OCI-LY7 (cell line): ENCODE measurements around the gene ERC1. TPM values are rescaled to one million over a fixed set of nuclear protein-coding genes. Genes with fewer than 3 reads are reported as not detected.

ENCODE experiments used
- BruUV-seq: library from RNA; stranded (reverse); fragments of 400-500 nt; replicated peaks from 2 replicates; lab custom pipeline; 2021; lab: Mats Ljungman, UMichigan
- CTCF ChIA-PET: fragments of 300-600 bp; sonication (Branson Sonifier 250); formaldehyde crosslinking; loops from one replicate; lab custom pipeline; 2022; ENCODE audit warnings: antibody characterized with exemption; ENCODE audit not compliant: unreplicated experiment; lab: Charles Lee
- POLR2A ChIA-PET: fragments of 300-600 bp; sonication (Branson Sonifier 250); formaldehyde crosslinking; loops from one replicate; lab custom pipeline; 2022; ENCODE audit warnings: antibody characterized with exemption; lab: Charles Lee
- DNase-seq: peaks from one replicate; pipeline ENCODE4 v3.0.0-alpha.2; 2015; ENCODE audit warnings: low spot score
- H2AFZ ChIP-seq: fragments of 200-600 bp; sonication (generic), shearing (Covaris generic); 2 replicates; pipeline ENCODE4 v1.6.1; 2014; ENCODE audit warnings: mild to moderate bottlenecking, antibody characterized with exemption, low read length, moderate library complexity
- H3K27ac ChIP-seq: fragments of 200-600 bp; sonication (generic); 2 replicates; pipeline ENCODE4 v1.5.1; 2014; ENCODE audit warnings: mixed run types, low read depth, mild to moderate bottlenecking, moderate library complexity, low read length, inconsistent platforms; ENCODE audit not compliant: poor library complexity, severe bottlenecking
- H3K36me3 ChIP-seq: fragments of 200-600 bp; sonication (generic); 2 replicates; pipeline ENCODE4 v1.6.1; 2014; ENCODE audit warnings: mild to moderate bottlenecking, antibody characterized with exemption, low read length, moderate library complexity, mixed read lengths; ENCODE audit not compliant: insufficient read depth
- H3K4me1 ChIP-seq: fragments of 200-600 bp; sonication (generic); 2 replicates; pipeline ENCODE4 v1.5.1; 2014; ENCODE audit warnings: mild to moderate bottlenecking, low read length; ENCODE audit not compliant: insufficient read depth, poor library complexity, severe bottlenecking
- H3K4me2 ChIP-seq: fragments of 200-600 bp; sonication (generic); 2 replicates; pipeline ENCODE4 v1.6.1; 2014; ENCODE audit warnings: mild to moderate bottlenecking, low read length
- H3K4me3 ChIP-seq: fragments of 200-600 bp; sonication (generic); 2 replicates; pipeline ENCODE4 v1.5.1; 2014; ENCODE audit warnings: mild to moderate bottlenecking, low read depth, low read length; ENCODE audit not compliant: poor library complexity, severe bottlenecking
- H3K79me2 ChIP-seq: fragments of 200-600 bp; sonication (generic); 2 replicates; pipeline ENCODE4 v1.6.1; 2016; ENCODE audit warnings: low read depth, mild to moderate bottlenecking, low read length, moderate library complexity, mixed read lengths; ENCODE audit not compliant: insufficient read depth
- H3K9me2 ChIP-seq: fragments of 200-600 bp; sonication (generic); 2 replicates; pipeline ENCODE4 v1.6.1; 2016; ENCODE audit warnings: mild to moderate bottlenecking, low read length, mixed read lengths; ENCODE audit not compliant: insufficient read depth
- H3K9me3 ChIP-seq: fragments of 200-600 bp; sonication (generic); 2 replicates; pipeline ENCODE4 v1.6.1; 2014; ENCODE audit warnings: mild to moderate bottlenecking, mixed run types, low read length, mixed read lengths
- H4K20me1 ChIP-seq: fragments of 200-600 bp; sonication (generic); 2 replicates; pipeline ENCODE4 v1.6.1; 2014; ENCODE audit warnings: mild to moderate bottlenecking, antibody characterized with exemption, low read length, moderate library complexity, mixed read lengths; ENCODE audit not compliant: insufficient read depth
- CTCF ChIP-seq: fragments of 200-600 bp; sonication (generic); conservative IDR thresholded peaks from 2 replicates; pipeline ENCODE4 v1.5.1; 2014; ENCODE audit warnings: mild to moderate bottlenecking, antibody characterized with exemption, low read length, moderate library complexity, mixed read lengths
- EZH2phosphoT487 ChIP-seq: fragments of 200-600 bp; sonication (generic); IDR thresholded peaks from 2 replicates; pipeline ENCODE4 v1.6.1; 2018; ENCODE audit warnings: low read depth, borderline replicate concordance, mild to moderate bottlenecking, mixed run types, antibody characterized with exemption, low read length, moderate library complexity, mixed read lengths
- intact Hi-C: fragments of 100-400 bp; cut with micrococcal nuclease; formaldehyde crosslinking; loops from one replicate; pipeline ENCODE4 v1.10.0; 2022; ENCODE audit not compliant: unreplicated experiment
- total RNA-seq, 2 experiments: library from RNA; depleted of rRNA in 1 of 2; stranded (reverse); fragments of >200 nt in 1 of 2; shearing (Covaris generic) in 1 of 2; gene quantifications; 2 replicates each; pipeline ENCODE4 v1.2.3, GENCODE V29; 2014 to 2022

ERC1 gene
- total RNA-seq, 2 experiments from 2014 or later: 26.9 to 86.9 TPM

GRCh38 chr12:1519642-1520041 lies 528.6 kb downstream of the ERC1 start:
- POLR2A ChIA-PET: interaction anchor here (0.6 kb wide), 1 partner anchor 92 kb away, joined by 3 read pairs; no protein-coding TSS in a partner anchor
- CTCF ChIA-PET: no interaction called here
- no TSS peak for BruUV-seq
- no peaks in the 10 kb centered on the region for H4K20me1 ChIP-seq
- H3K4me1 ChIP-seq: peaks cover 13% of the 10 kb centered on the region
- TF ChIP-seq EZH2phosphoT487 (no peak), CTCF (no peak)
- H3K79me2 ChIP-seq: no peaks in the 10 kb centered on the region
- H3K27ac ChIP-seq: no peak overlapping the region
- intact Hi-C loops: no loop called here
- H3K9me3 ChIP-seq: peaks cover 11% of the 10 kb centered on the region; the same call in 1 of the 2 replicates
- H3K36me3 ChIP-seq: no peaks in the 10 kb centered on the region
- no peak overlapping the region for H2AFZ ChIP-seq
- no peak overlapping the region for H3K4me3 ChIP-seq
- H3K9me2 ChIP-seq: no peaks in the 10 kb centered on the region
- H3K4me2 ChIP-seq: no peak overlapping the region
- no peak for DNase-seq

- no peak overlapping the region for H2AFZ ChIP-seq
- no peak overlapping the region for H3K4me3 ChIP-seq
- no TSS peak for BruUV-seq
- no peaks in the 10 kb centered on the region for H3K79me2 ChIP-seq
- intact Hi-C loops: no loop called here
- no peaks in the 10 kb centered on the region for H3K9me2 ChIP-seq
- H3K4me2 ChIP-seq: no peak overlapping the region
- H3K9me3 ChIP-seq: no peaks in the 10 kb centered on the region
- POLR2A ChIA-PET: no interaction called here
- H3K27ac ChIP-seq: no peak overlapping the region
- no peaks in the 10 kb centered on the region for H3K36me3 ChIP-seq
- no peaks in the 10 kb centered on the region for H4K20me1 ChIP-seq
- CTCF ChIA-PET: no interaction called here
- DNase-seq: no peak
- TF ChIP-seq CTCF: no peak
- no peak for TF ChIP-seq EZH2phosphoT487
- peaks cover 22% of the 10 kb centered on the region for H3K4me1 ChIP-seq
Observed at GRCh38 chr12:1523046-1523445, 532.0 kb downstream of the ERC1 start.

- Histone ChIP-seq H3K9me2 (no peaks in the 10 kb centered on the region), H3K79me2 (no peaks in the 10 kb centered on the region), H2AFZ (no peak overlapping the region), H3K4me1 (peaks cover 17% of the 10 kb centered on the region), H4K20me1 (no peaks in the 10 kb centered on the region), H3K27ac (no peak overlapping the region), H3K9me3 (no peaks in the 10 kb centered on the region), H3K4me2 (no peak overlapping the region), H3K36me3 (no peaks in the 10 kb centered on the region), H3K4me3 (no peak overlapping the region)
- no peak for DNase-seq
- POLR2A ChIA-PET: interaction anchor here (0.6 to 1.4 kb wide), 3 partner anchors 10 to 417 kb away, joined by 3 to 4 read pairs (median 3); no protein-coding TSS in a partner anchor
- TF ChIP-seq EZH2phosphoT487 (no peak), CTCF (no peak)
- no TSS peak for BruUV-seq
- intact Hi-C loops: no loop called here
- CTCF ChIA-PET: no interaction called here
Observed at GRCh38 chr12:1523558-1524050, 532.6 kb downstream of the ERC1 start.
